GM18505 (cell line): Measurements from ENCODE around the gene PRKCA.

Source experiments
- ATAC-seq: cut with Tn5 transposase; IDR thresholded peaks from one replicate; pipeline ENCODE4 v1.9.1; 2021; ENCODE audit not compliant: unreplicated experiment
- POLR2A ChIP-seq: IDR thresholded peaks from 4 replicates; pipeline ENCODE4 v1.6.1; 2011; ENCODE audit warnings: borderline replicate concordance; ENCODE audit not compliant: insufficient read depth, insufficient read length; ENCODE audit errors: extremely low read depth

The PRKCA gene

DNA sequence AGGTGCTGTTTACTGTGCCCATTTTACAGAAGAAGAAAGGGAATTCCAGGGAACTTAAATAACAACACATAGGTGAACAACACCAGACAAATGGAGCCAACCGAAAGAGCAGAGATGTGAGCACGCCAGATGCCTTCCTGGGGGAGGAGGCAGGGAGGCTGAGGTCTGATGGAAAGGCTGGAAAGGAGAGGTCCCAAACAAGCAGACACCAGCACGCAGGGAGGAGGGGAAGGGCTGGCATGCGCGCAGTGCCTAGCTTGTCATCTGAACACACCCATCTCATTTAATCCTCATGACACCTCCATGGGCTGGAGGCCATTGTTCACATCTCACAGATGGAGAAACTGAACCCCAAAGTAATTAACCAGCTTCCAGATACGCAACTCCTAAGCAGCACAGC lies 511.6 kb downstream of the PRKCA start:
- ATAC-seq = no peak
- no peak for TF ChIP-seq POLR2A

DNA sequence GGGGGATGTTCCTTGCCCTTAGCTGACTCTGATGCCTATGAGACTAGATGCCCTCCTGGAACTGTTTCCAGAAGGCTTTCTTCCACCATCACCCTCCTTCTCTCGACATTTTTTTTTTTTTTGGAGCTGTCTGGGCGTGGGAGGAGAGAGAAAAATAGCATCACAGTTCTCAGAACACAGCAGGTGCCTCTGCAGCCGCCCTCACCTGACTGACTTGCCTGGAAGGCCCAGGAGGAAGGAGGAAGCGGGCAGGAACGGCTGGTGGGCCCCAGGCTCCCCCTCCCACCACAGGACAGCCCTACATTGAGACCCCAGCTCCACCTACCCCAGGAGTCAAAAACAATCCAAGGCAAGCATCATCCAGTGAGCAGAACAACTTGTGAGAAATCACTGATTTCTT lies 512.2 kb downstream of the PRKCA start:
- no peak for TF ChIP-seq POLR2A
- no peak for ATAC-seq

DNA sequence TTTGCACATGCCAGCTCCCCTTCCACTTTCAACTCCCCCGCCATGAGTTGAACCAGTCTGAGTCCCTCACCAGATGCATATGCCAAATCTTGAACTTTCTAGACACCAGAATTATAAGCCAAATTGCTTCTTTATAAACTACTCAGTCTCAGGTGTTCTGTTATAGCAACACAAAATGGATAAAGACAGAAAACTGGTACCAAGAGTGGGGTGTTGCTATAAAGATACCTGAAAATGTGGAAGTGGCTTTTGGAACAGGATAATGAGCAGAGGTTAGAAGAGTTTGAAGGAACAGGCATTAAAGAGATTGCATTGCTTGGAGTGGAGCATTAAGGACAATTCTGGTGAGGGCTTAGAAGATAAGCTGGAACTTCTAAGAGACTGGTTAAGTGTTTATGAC lies 515.3 kb downstream of the PRKCA start:
- TF ChIP-seq POLR2A = no peak
- ATAC-seq = no peak

DNA sequence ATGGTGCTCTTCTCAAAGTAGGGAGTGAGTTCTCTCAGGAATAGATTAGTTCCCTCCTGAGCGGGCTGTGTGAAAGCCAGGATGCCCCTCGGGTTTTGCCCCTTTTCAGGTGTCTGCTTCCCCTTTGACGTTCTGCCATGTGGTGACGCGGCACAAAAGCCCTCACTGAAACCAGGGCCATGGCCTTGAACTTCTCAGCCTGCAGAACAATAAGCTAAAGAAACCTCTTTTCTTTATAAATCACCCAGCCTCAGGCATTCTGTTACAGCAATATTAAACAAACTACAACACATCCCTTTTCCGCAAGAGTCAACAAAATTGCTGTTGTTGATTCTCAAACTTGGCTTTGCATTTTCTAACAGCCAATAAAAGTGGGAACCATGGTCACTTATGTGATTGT lies 517.1 kb downstream of the PRKCA start:
- no peak for ATAC-seq
- no peak for TF ChIP-seq POLR2A

DNA sequence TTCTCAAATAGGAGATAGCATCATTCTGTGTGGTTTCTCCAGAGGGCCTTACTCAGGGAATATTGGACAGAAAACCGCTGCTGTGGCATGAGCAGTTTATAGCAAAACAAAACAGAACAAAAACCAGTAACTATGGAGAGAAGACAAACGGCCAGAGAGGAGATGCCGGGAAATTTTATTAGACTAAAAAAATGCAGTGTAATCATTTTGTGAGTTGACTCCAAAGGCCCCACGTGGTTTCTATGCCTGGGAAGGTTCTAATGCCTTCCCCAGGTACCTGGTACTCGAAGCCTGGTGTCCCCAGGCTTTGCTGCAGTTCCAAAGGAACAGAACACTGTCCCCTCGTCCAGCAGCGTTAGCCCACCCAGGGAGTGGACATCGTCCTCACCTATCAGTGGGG lies 519.6 kb downstream of the PRKCA start:
- TF ChIP-seq POLR2A = no peak
- no peak for ATAC-seq

DNA sequence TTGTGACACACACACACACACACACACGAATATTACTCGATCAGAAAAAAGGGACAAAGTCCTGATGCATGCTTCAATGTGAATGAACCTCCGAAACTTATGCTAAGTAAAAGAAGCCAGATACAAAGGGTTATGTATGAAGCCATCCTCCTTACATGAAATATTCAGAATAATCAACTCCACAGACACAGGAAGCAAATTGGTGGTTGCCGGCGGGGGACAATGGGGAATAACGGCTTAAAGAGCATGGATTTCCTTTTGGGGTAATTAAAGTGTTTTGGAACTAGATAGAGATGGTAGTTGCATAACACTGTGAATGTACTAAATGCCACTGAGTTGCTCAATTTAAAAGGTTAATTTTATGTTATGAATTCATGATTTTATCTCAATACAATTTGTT lies 524.4 kb downstream of the PRKCA start:
- TF ChIP-seq POLR2A = no peak
- ATAC-seq = no peak

DNA sequence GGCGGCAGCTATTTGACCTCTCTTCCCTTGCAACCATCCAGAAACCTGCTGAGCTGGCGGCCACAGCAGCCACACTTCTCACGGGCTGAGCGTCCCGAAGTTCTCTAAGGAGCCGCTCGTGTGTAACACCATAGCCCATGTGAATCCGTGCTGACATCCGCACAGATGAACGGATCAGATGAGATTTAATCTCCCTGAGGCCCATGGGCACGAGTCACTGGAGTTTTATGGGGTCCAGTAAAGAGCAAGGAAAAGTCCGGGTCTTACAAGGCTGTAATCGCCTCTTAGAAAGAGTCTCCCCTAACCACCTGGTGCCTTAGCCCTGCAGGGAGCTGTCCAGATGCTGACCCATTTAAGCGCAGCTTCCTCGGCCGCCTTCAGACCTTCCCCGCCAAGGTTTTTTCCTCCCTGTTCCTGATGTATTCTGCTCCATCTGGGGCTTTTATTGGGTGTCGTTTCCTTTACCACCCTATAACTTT lies 527.0 kb downstream of the PRKCA start:
- ATAC-seq = no peak
- no peak for TF ChIP-seq POLR2A

DNA sequence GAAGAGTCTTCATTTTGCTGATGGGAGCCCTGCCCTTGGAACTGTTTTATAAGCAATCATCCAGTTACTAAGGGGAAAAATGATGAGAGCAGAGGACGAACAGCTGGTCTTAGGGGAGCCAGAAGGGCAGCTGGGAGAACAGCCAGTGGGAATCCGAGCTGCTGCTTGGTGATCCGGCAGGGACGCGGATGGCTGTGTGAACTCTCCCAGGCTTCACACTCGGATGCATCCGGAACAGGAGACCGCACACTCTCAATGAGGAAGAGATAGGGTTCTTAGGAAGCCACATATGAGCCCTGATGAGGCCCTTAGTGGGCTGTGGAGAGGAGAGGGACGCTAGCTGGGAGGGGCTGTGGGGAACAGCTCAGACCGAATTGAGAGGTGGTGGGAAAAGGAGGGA lies 527.5 kb downstream of the PRKCA start:
- no peak for ATAC-seq

DNA sequence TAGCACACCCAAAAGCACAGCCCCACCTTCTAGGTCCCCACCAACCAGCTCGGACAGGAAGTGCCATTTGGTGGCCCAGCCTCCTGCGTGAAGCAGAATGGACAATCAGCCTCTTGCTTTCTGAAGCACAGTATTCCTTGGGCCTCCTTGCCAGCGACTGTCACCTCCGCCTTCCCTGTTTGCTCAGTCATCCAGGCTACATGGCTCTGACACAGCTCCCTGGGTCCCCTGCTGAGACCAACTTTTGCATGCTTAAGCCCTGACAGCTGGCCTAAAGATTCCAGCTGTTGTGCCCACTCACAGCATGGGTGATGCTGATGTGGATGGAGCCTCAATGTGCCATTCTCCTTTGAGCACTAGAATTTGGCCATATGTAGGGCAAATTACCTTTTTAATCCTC lies 528.0 kb downstream of the PRKCA start:
- TF ChIP-seq POLR2A = no peak
- ATAC-seq = no peak

More for the DNA sequence above, 527.5 kb downstream of the PRKCA start:
- TF ChIP-seq POLR2A = no peak

DNA sequence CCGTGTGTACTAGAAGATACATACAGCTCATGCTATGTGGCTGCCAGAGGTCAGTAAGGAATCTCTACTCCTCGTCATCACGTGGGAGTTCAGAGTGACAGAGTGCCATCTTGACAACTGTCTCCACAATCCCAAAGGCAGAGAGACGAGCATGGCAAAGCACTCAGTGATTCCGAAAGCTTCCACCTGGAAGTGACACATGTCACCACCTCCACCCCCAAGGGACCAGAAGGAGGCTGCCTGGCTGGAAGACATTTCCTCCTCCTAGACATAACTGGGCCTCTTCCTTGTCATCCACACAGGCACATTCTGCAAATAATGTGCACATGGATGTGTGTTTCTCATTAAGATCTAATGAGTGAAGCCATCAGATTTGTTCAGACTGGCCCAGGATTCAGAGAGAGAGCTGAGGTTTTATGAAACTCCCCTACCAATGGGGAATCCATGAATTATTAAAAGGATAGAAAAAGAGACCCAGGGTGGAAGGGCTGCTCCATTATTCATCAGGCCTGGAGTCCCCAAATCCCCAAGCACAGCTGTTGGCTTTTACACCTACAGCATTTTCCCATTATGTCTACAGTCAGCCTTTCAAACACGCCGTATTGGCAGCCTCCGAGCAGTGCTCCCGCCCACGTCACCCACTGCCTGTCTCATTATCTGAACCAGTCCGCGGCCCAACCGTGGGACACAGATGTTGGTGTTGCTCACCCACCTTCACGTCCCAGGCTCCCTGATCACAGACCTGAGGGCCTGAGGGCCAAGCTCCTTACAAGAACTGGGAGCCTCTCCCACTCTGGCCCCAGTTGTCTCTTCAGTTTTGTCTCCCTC lies 529.2 kb downstream of the PRKCA start:
- no peak for ATAC-seq
- TF ChIP-seq POLR2A = no peak

DNA sequence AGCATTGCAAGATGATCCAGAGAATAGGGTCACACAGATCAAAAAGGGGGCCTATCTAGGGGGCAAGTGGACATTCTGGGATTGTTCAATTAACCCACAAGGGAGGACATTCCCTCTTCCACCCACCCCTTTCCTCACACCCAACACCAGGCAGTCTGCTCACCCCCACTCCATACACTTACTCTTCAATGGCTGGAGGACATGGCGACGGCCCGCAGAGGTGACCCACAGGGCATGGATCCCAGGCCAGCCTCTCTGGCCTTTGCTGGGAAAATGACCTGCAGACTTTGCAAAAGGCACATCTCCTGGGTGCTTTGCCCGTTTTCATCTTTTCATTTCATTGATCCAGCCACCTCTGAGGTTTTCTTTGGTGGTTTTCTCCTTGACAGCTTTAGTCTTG lies 530.8 kb downstream of the PRKCA start:
- TF ChIP-seq POLR2A = no peak
- ATAC-seq = no peak

DNA sequence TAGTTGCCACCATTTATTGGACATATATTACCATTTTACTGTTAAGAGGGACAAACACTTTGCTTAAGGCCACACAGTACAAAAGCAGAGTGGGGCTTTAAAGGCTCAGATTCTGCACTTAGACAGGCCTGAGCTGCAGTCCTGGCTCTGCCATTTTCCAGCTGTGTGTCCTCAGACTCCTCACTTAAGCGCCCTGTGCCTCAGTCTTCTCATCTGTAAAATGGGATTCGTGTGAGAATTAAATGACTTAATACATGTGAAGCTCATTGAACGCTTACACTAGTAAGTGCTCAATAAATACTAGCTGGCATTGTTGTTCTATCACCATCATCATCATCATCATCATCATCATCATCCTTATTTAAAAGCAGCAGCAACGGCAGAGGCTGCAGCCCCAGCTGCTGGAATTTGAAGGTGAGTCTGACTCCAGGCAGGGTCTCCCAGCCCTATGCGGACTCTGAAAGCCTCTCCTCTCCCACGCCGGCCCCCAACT lies 532.1 kb downstream of the PRKCA start:
- ATAC-seq = no peak
- no peak for TF ChIP-seq POLR2A

DNA sequence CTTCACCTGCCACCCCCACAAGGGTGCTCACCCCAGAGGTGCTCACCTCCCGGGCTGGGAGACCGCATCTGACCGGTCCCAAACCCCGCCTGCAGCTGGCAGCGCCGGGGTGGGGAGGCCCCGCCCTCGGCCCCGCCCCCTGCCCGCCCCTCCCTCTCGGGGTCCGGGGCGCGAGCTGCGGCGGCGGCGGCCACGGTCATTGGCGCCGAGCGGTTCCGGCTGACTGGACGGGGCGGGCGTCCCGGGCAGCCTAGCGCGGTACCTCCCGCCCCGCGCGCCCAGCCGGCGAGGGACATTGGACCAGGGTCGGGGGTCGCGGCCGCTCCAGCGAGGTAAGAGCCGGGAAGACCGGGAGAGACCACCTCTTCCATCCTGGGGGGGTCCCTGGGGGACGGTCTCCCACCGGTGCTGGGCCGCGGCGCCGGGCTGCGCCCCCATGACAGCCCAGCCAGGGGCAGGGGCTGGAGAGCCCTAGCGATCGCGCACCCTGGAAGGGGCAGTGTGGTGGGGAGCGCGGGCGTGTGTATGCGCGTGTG lies 532.6 kb downstream of the PRKCA start, which contains the start of gene CACNG5:
Gene CACNG5, plus strand, starts transcription at position 199 of the 536 bp plus-strand sequence. CDS start 42,216 bp downstream, outside the sequence.
- no peak for TF ChIP-seq POLR2A
- ATAC-seq = no peak

DNA sequence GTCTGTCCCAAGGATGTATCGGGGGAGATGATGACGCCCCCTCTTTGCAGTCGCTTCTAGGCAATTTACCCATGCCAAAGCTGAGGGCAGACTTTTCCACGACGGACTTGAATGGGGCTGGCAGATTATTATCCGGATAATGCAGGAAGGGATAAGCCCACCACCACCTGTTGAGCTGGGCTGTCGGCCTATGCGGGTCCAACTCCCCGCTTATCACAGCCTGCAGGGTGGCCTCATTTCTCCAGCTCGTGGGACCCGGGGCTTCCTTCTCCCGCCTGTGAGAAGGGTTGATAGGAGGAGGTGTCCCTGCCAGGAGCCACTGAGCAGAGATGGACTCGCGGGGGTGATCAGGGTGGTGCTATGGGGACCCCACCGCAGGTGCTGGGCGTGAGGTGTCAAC lies 533.1 kb downstream of the PRKCA start:
- ATAC-seq = no peak
- no peak for TF ChIP-seq POLR2A
